HG02938 (cell line): ENCODE results near the gene ALG11.
A peak's percentile ranks its signal among the peaks of the same experiment; 100 is the strongest.

Source experiments
- ATAC-seq: cut with Tn5 transposase; IDR thresholded peaks from one replicate; pipeline ENCODE4 v1.9.1; 2021; ENCODE audit warnings: mild to moderate bottlenecking, moderate library complexity; ENCODE audit not compliant: unreplicated experiment

Gene ALG11

GRCh38 chr13:51996641-51997040 is 15.6 kb upstream of the ALG11 start:
- no peak for ATAC-seq

DNA sequence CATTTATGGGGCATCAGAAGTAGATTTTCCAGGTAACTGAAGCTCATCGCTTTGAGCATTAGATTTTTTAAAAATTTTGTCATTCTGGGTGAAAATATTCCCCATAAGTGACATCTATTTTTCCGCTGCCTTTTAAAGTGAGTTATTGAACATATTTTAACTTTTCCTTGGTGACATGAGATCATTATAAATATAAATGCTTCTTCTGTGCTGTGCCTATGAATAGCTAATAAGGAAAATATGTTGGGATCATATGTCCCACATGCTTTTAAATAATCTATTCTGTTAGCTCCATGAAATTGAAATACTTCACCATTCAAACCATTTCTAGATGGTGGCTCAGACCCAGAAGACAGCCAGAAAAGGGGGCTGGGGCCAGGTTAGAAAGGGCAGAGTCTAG is 15.0 kb upstream of the ALG11 start:
- ATAC-seq: no peak

GRCh38 chr13:51997641-51998330 is 14.4 kb upstream of the ALG11 start:
- ATAC-seq: no peak

GRCh38 chr13:51998723-51999509 is 13.3 kb upstream of the ALG11 start:
- no peak for ATAC-seq

DNA sequence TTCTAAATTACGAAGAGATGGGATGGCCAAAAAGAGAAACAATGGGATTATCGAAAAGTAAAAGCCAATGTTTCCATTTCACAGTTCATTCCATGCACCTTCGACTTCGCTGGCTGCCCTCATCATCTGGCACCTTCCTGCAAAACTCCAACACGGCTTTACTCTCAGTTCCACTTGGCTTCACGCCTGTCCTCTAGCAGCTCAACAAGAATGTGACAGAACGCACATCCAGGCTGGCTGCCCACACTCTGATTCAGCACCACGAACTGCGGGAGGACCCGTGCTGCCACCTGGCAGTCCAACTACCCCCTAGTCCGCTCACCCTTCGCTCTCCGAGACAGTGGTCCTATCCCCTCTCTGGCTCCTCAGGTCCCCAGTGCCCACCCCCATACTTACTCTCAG is 12.7 kb upstream of the ALG11 start:
- ATAC-seq: no peak

DNA sequence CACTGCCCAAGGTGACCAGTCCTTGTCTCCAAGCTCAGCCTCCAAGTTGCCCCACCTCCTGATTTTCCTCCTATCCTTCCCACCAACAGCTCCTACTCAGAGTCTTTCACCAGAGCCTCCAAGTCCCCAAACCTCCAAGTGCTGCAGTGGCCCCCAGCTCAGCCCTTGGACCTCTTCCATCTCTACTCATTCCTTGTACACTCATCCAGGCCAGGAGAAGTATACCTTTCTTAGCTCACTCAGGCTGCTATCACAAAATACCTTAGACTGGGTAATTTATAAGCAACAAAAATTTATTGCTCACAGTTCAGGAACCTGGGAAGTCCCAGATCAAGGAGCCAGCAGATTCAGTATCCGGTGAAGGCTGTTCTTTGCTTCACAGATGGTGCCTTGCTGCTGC is 12.3 kb upstream of the ALG11 start:
- no peak for ATAC-seq

DNA sequence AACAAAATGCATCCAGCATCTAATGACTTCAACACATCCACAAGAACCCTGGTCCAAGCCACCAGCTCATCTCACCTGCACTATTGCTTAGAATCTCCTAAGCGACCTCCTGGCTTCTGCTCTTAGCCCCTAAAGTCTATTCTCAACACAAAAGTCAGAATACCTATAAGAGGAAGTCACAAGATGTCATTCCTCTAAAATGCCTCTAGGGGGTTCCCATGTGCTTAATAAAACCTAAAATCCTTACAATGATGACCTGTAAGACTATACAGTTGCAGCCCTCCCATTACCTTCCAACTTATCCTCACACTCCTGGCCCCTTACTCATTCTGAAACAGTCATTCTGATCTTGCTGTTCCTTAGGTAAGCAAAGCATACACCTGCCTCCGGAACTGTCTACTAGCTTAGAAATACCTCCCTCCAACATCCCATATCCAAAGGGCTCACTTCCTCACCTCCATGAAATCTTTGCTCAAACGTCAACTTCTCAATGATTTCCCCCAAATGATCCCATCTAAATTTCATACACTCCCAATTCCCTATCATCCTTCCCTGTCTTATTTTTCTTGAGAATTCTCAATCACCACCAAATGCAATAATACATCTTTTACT is 11.0 kb upstream of the ALG11 start:
- ATAC-seq: peak; percentile 85

- ATAC-seq: no peak
Observed at GRCh38 chr13:52002361-52002760, 9.8 kb upstream of the ALG11 start.

- ATAC-seq: no peak
Observed at GRCh38 chr13:52003541-52003940, 8.7 kb upstream of the ALG11 start.

DNA sequence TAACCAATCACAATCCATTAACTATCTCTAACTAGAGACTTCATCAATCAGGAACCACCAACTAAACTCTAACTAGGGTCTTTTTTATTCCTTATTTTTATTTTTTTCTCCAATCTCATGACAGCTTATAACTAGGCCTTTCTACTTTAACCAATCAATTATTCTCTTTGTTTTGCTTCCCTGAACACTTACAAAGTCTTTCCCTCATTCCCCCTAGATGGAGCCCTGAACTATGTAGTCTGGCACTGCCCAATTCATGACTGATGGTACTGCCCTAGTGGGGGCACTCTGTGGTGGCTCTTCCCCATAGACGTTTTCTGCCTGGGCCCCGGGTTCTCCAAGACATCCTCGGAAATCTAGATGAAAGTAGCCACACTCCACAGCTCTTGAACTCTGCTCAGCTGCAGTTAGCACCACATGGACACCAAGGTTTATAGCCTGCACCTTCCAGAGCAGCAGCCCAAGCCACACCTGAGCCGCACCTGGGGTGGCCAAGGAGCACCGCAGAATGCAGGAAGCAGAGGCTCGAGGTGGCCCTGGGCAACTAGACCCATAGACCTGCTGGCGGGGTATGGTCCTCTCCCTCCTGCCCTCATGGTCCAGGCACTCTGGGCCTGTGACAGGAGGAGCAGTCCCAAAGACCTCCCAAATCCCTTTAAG is 7.6 kb upstream of the ALG11 start:
- no peak for ATAC-seq

- ATAC-seq: no peak
Observed at GRCh38 chr13:52005841-52006522, 6.2 kb upstream of the ALG11 start.

GRCh38 chr13:52006523-52007245 is 5.5 kb upstream of the ALG11 start:
- ATAC-seq: no peak

- no peak for ATAC-seq
Observed at GRCh38 chr13:52009946-52010345, 2.3 kb upstream of the ALG11 start.

DNA sequence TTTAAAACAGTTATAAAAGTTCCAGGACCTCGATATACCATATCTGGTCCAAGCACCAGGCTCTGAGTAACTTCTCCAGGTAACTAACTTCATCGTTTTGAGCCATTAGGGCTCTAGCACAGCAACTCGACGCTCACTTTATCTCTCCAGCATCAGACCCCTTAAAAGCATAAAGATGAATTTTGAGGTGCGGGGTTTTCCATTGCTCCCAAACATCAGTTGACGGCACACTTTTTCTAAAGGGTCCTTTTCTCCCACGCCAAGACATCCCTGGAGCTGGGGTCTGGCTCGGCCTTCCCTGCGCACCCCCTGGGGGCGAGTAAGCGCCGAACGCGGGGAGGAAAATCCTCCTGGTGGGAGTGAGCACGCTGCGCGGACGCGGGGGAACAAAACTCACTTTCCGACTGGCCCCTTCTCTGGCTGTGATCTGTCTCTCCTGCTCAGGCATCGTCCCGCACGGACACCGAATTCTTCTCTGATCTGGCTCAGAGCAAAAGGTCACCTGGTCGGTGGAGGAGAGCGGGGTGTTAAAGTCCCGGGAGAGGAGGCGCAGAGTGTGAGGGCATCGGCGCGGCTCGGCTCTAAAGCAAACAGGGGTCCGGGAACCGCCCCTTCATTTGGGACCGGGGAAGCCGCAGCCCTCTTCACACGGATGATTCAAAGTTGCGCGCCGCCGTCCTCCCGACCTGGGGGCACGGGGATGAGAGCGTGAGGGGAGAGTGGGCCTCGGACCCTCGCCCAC is 1.1 kb upstream of the ALG11 start, which contains the start of gene ATP7B:
Gene ATP7B (minus strand): TSS at position 561 of the 742 bp plus-strand sequence. CDS start 113 bp downstream, at position 448.
- peak; percentile 6 for ATAC-seq

- peak; percentile 0 for ATAC-seq
Observed at GRCh38 chr13:52012512-52012836, 276 bp downstream of the ALG11 start.

DNA sequence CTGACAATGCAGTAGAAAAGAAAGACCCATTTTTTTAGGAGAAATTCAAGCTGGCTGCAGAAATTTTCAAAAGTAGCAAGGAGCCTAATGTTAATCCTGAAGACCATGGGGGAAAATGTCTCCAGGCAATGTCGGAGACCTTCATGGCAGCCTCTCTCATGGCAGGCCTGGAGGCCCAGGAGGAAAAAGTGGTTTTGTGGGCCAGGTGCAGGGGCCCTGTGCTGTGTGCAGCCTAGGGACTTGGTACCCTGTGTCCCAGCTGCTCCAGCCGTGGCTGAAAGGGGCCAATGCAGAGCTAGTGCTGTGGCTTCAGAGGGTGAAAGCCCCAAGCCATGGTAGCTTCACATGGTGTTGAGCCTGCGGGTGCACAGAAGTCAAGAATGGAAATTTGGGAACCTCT is 4.1 kb downstream of the ALG11 start:
- ATAC-seq: no peak

- ATAC-seq: no peak
Observed at GRCh38 chr13:52020191-52020590, 8.0 kb downstream of the ALG11 start.

GRCh38 chr13:52022356-52022755 is 10.2 kb downstream of the ALG11 start:
- no peak for ATAC-seq

DNA sequence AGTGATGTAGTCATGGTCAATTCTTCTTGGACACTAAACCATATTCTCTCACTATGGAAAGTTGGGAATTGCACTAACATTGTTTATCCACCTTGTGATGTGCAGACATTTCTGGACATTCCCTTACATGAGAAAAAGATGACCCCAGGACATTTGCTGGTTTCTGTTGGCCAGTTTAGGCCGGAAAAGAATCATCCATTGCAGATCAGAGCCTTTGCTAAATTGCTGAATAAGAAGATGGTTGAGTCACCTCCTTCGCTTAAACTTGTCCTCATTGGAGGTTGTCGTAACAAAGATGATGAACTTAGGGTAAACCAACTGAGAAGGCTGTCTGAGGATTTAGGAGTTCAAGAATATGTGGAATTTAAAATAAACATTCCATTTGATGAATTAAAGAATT is 12.3 kb downstream of the ALG11 start, which contains the start of gene UTP14C:
Gene UTP14C (plus strand): TSS at position 211 of the 400 bp plus-strand sequence. CDS start 4,114 bp downstream, outside the sequence.
- no peak for ATAC-seq
